Pancreas (tissue), 10 donors: ENCODE measurements around the gene WWOX. TPM values are rescaled to one million over a fixed set of nuclear protein-coding genes. Genes with fewer than 3 reads are reported as not detected.

Experiments used
- ATAC-seq, 4 donors: fragments of 200-7000 bp; cut with Tn5 transposase; one replicate each; pipeline versions ENCODE4 v1.8.0 to v1.9.1; 2020; ENCODE audit warnings: mild to moderate bottlenecking in 4 of 4, moderate library complexity in 4 of 4
- DNase-seq, 6 donors: peaks; one replicate each; pipeline ENCODE4 v3.0.0-alpha.2; 2020
- FAIRE-seq: peaks from 2 replicates; lab custom pipeline; 2012; peaks lifted over from hg19 to GRCh38; lab: Jason Lieb, UNC
- H3K27ac ChIP-seq, 4 donors: fragments of 200-600 bp; sonication (generic); 1 replicate in 3 of 4; 2 replicates in 1 of 4; pipeline versions ENCODE4 v1.5.0 to v1.8.0; 2020
- H3K27me3 ChIP-seq, 4 donors: fragments of 200-600 bp; one replicate each; pipeline ENCODE4 v1.8.0; 2021
- H3K36me3 ChIP-seq, 3 donors: fragments of 200-600 bp; sonication (generic) in 1 of 3; one replicate each; pipeline versions ENCODE4 v1.5.0 to v1.8.0; 2020 to 2021
- H3K4me1 ChIP-seq, 3 donors: fragments of 200-600 bp; one replicate each; pipeline ENCODE4 v1.8.0; 2021
- H3K4me3 ChIP-seq, 4 donors: fragments of 200-600 bp; sonication (generic) in 2 of 4; one replicate each; pipeline versions ENCODE4 v1.5.0 to v1.8.0; 2020 to 2021
- H3K9me3 ChIP-seq, 4 donors: fragments of 200-600 bp; one replicate each; pipeline ENCODE4 v1.8.0; 2021
- WGBS, 2 donors: extraction: QIAGEN DNeasy Blood & Tissue Kit; methylation state at CpG; one replicate each; pipeline ENCODE4 v1.1.7; 2013; 5-methylcytosine and 5-hydroxymethylcytosine counted together
- intact Hi-C, 3 donors: fragments of 100-400 bp; cut with DNase I; formaldehyde crosslinking; loops; one replicate each; pipeline versions ENCODE4 v1.11.1 to v1.14.2; 2022
- polyA plus RNA-seq, 2 donors: library from polyadenylated mRNA; stranded (reverse); fragments of 200-250 nt; gene quantifications; one replicate each; pipeline ENCODE4 v1.2.3, GENCODE V29; 2013
- total RNA-seq, 6 donors: library from RNA; stranded (reverse); fragmentation: NEBNext Ultra II Directional in 4 of 6; extraction: Animal tissue kit (Norgen Biotek cat#: 25700) in 4 of 6; gene quantifications; one replicate each; pipeline versions ENCODE4 v1.2.1 to v1.2.4, GENCODE V29; 2021 to 2023
- TF ChIP-seq, protein P1 (sequence below), 4 donors: fragments of 200-600 bp; sonication (generic) in 3 of 4; IDR thresholded peaks; one replicate each; pipeline versions ENCODE4 v1.5.0 to v1.8.0; 2021; ENCODE audit warnings: antibody characterized with exemption in 4 of 4
- donor health status: healthy with polysubstance abuse.
- donor health status: DM: no; HTN: no; CAD: no; lungs with moderate emphysema.
- donor health status: DM: no; HTN: no; CAD: no.
- donor health status: control.
- donor health status: control.
- donor health status: Bipolar disorder and iron deficiency.
- donor health status: DM: yes; HTN: yes; CAD: no.
- donor health status: DM: no; HTN: no; CAD: no.
- donor health status: DM: no; HTN: no; CAD: no.
- donor health status: DM: yes; HTN: yes; CAD: no.

The WWOX gene
- total and polyA plus RNA-seq, 8 donors: 6.8 to 14.4 (median 10.8) TPM

GRCh38 chr16:78235876-78236275, 136.4 kb downstream of the WWOX start:
- Histone ChIP-seq H3K27me3 (no peaks in the 10 kb centered on the region), H3K4me1 (peaks cover 0 to 10% (median 3%) of the 10 kb centered on the region in 3 donors), H3K9me3 (no peaks in the 10 kb centered on the region), H3K36me3 (no peaks in the 10 kb centered on the region), H3K4me3 (no peak overlapping the region), H3K27ac (no peak overlapping the region)
- TF ChIP-seq, protein P1, sequence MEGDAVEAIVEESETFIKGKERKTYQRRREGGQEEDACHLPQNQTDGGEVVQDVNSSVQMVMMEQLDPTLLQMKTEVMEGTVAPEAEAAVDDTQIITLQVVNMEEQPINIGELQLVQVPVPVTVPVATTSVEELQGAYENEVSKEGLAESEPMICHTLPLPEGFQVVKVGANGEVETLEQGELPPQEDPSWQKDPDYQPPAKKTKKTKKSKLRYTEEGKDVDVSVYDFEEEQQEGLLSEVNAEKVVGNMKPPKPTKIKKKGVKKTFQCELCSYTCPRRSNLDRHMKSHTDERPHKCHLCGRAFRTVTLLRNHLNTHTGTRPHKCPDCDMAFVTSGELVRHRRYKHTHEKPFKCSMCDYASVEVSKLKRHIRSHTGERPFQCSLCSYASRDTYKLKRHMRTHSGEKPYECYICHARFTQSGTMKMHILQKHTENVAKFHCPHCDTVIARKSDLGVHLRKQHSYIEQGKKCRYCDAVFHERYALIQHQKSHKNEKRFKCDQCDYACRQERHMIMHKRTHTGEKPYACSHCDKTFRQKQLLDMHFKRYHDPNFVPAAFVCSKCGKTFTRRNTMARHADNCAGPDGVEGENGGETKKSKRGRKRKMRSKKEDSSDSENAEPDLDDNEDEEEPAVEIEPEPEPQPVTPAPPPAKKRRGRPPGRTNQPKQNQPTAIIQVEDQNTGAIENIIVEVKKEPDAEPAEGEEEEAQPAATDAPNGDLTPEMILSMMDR (IDR thresholded peaks at IDR 0.05): no peak
- no peak for DNase-seq
- intact Hi-C loops: loop anchor here in 2 of 3 donors (10.0 kb wide), 1 partner anchor 111 kb away; no protein-coding TSS in a partner anchor
- 73% methylated on average over 4 of the region's 4 CpGs for WGBS, 2 donors
- ATAC-seq: no peak
- FAIRE-seq: no peak

GRCh38 chr16:78237841-78238240, 138.4 kb downstream of the WWOX start:
- Histone ChIP-seq H3K27me3 (no peaks in the 10 kb centered on the region), H3K27ac (no peak overlapping the region), H3K9me3 (no peaks in the 10 kb centered on the region), H3K36me3 (no peaks in the 10 kb centered on the region), H3K4me1 (peaks cover 7 to 28% (median 17%) of the 10 kb centered on the region in 3 donors), H3K4me3 (no peak overlapping the region)
- DNase-seq (no peak), ATAC-seq (no peak), FAIRE-seq (no peak)
- intact Hi-C loops: loop anchor here in 2 of 3 donors (10.0 kb wide), 1 partner anchor 113 kb away; no protein-coding TSS in a partner anchor
- TF ChIP-seq, protein P1 (IDR thresholded peaks at IDR 0.05): no peak
- WGBS, 2 donors: 81 to 84% methylated on average over 2 of the region's 2 CpGs

GRCh38 chr16:78240459-78241222, 141.2 kb downstream of the WWOX start:
- intact Hi-C loops: no loop called here
- Histone ChIP-seq H3K27me3 (no peaks in the 10 kb centered on the region), H3K9me3 (no peaks in the 10 kb centered on the region), H3K4me3 (no peak overlapping the region), H3K4me1 (peaks cover 7 to 43% (median 28%) of the 10 kb centered on the region in 3 donors), H3K36me3 (no peaks in the 10 kb centered on the region), H3K27ac (peak overlapping the region; percentile 65 to 78 (median 70))
- TF ChIP-seq, protein P1 (IDR thresholded peaks at IDR 0.05): peak in 1 of 4 donors; percentile 14
- no peak for FAIRE-seq
- peak in 5 of 6 donors; percentile 49 to 68 (median 52) for DNase-seq
- WGBS, 2 donors: 46 to 50% methylated on average over 13 of the region's 13 CpGs
- ATAC-seq: peak; percentile 63 to 84 (median 74)

GRCh38 chr16:78242239-78242630, 142.8 kb downstream of the WWOX start:
- DNase-seq (no peak), FAIRE-seq (no peak), ATAC-seq (peak; percentile 50 to 75 (median 66))
- Histone ChIP-seq H3K27me3 (no peaks in the 10 kb centered on the region), H3K9me3 (no peaks in the 10 kb centered on the region), H3K36me3 (no peaks in the 10 kb centered on the region), H3K4me3 (no peak overlapping the region), H3K4me1 (peaks cover 7 to 43% (median 28%) of the 10 kb centered on the region in 3 donors), H3K27ac (peak overlapping the region; percentile 65 to 78 (median 70))
- intact Hi-C loops: no loop called here
- 8 to 16% methylated on average over 5 of the region's 5 CpGs for WGBS, 2 donors
- TF ChIP-seq, protein P1 (IDR thresholded peaks at IDR 0.05): no peak
